ENCODE results near the gene SLAMF8.

- TF ChIP-seq POLR2A (IDR thresholded peaks at IDR 0.05; ENCODE audit: low read length) (no peak), GATA1 (IDR thresholded peaks at IDR 0.05; ENCODE audit: low read depth, low read length) (no peak)
Measured at GRCh38 chr1:159841749-159842148, 15.1 kb downstream of the SLAMF8 start.

Measured in erythroblast (primary cell).